K562 (cell line): ENCODE data around the gene DUSP23. TPM values are rescaled to one million over a fixed set of nuclear protein-coding genes. Genes with fewer than 3 reads are reported as not detected.

Experiments used
- CREB1 ChIP-seq, 2 experiments: sonication (generic) in 1 of 2; formaldehyde crosslinking in 1 of 2; IDR thresholded peaks; 2 replicates each; pipeline versions ENCODE4 v1.6.1 to v1.8.0; 2012 to 2022; ENCODE audit warnings: inconsistent platforms in 1 of 2, mild to moderate bottlenecking in 1 of 2, missing genetic modification reagents in 1 of 2, moderate library complexity in 1 of 2
- CTBP1 ChIP-seq: fragments of 450-650 bp; IDR thresholded peaks from 2 replicates; pipeline ENCODE4 v1.6.1; 2016; ENCODE audit warnings: borderline replicate concordance
- E2F3 ChIP-seq: fragments of 250-450 bp; sonication (Bioruptor Pico); IDR thresholded peaks from 2 replicates; pipeline ENCODE4 v1.4.0; 2020; ENCODE audit warnings: mild to moderate bottlenecking
- GTF2F1 ChIP-seq: IDR thresholded peaks from 2 replicates; pipeline ENCODE4 v1.6.1; 2011; ENCODE audit warnings: low read depth, low read length, improper control_type of control experiment
- HDAC1 ChIP-seq, 2 experiments: fragments of 450-650 bp; IDR thresholded peaks; 2 replicates each; pipeline ENCODE4 v1.6.1; 2016 to 2017; ENCODE audit warnings: inconsistent platforms in 1 of 2, mild to moderate bottlenecking in 1 of 2, moderate library complexity in 1 of 2
- MAX ChIP-seq: sonication (generic); formaldehyde crosslinking; IDR thresholded peaks from 2 replicates; pipeline ENCODE4 v1.9.0; 2022; ENCODE audit warnings: mild to moderate bottlenecking, missing genetic modification reagents
- MBD2 ChIP-seq: sonication (generic); IDR thresholded peaks from 2 replicates; pipeline ENCODE4 v1.6.1; 2016; ENCODE audit warnings: low read depth, borderline replicate concordance
- MCM5 ChIP-seq: fragments of 450-650 bp; IDR thresholded peaks from 2 replicates; pipeline ENCODE4 v1.6.1; 2016; ENCODE audit warnings: low read depth
- MECOM ChIP-seq: fragments of 250-450 bp; sonication (Bioruptor Pico); IDR thresholded peaks from 2 replicates; pipeline ENCODE4 v1.8.0; 2022; ENCODE audit warnings: inconsistent platforms
- MYC ChIP-seq, 2 experiments: fragments of 250-450 bp in 1 of 2; sonication (Bioruptor Pico) in 1 of 2; IDR thresholded peaks; 2 replicates each; pipeline versions ENCODE4 v1.5.1 to v1.6.1; 2012 to 2021; ENCODE audit warnings: low read depth in 2 of 2, borderline replicate concordance in 1 of 2, improper control_type of control experiment in 1 of 2, low read length in 1 of 2, mild to moderate bottlenecking in 1 of 2, moderate library complexity in 1 of 2
- NCOA6 ChIP-seq: fragments of 450-650 bp; IDR thresholded peaks from 2 replicates; pipeline ENCODE4 v1.6.1; 2017; ENCODE audit warnings: mild to moderate bottlenecking
- NONO ChIP-seq, 2 experiments: fragments of 200-400 bp in 1 of 2; fragments of 450-650 bp in 1 of 2; formaldehyde crosslinking in 1 of 2; IDR thresholded peaks; 2 replicates each; pipeline ENCODE4 v1.6.1; 2017; ENCODE audit warnings: low read depth in 2 of 2, mild to moderate bottlenecking in 2 of 2, moderate library complexity in 2 of 2, low read length in 1 of 2
- RAD51 ChIP-seq: fragments of 450-650 bp; IDR thresholded peaks from 2 replicates; pipeline ENCODE4 v1.7.1; 2016; ENCODE audit warnings: low read depth, mild to moderate bottlenecking, borderline replicate concordance
- RNF2 ChIP-seq: sonication (generic); IDR thresholded peaks from 2 replicates; pipeline ENCODE4 v1.6.1; 2016
- SMARCE1 ChIP-seq: fragments of 450-650 bp; IDR thresholded peaks from 2 replicates; pipeline ENCODE4 v1.7.1; 2016; ENCODE audit warnings: mild to moderate bottlenecking
- THRAP3 ChIP-seq: fragments of 450-650 bp; IDR thresholded peaks from 2 replicates; pipeline ENCODE4 v1.6.1; 2016; ENCODE audit warnings: mild to moderate bottlenecking, inconsistent platforms, borderline replicate concordance
- ZBTB5 ChIP-seq: fragments of 450-650 bp; IDR thresholded peaks from 2 replicates; pipeline ENCODE4 v1.6.1; 2017; ENCODE audit warnings: antibody characterized with exemption
- ZNF121 ChIP-seq: sonication (generic); formaldehyde crosslinking; conservative IDR thresholded peaks from 2 replicates; pipeline ENCODE4 v1.8.0; 2022; ENCODE audit warnings: missing genetic modification reagents
- ZNF184 ChIP-seq: sonication (generic); formaldehyde crosslinking; IDR thresholded peaks from 2 replicates; pipeline ENCODE4 v1.5.0; 2020; ENCODE audit warnings: missing genetic modification reagents
- ZNF512 ChIP-seq: IDR thresholded peaks from 2 replicates; pipeline ENCODE4 v1.6.1; 2016; ENCODE audit warnings: missing genetic modification characterization, missing compliant biosample characterization
- ZNF785 ChIP-seq: fragments of 250-450 bp; sonication (Bioruptor Pico); IDR thresholded peaks from 2 replicates; pipeline ENCODE4 v1.4.0; 2020; ENCODE audit warnings: mild to moderate bottlenecking
- ZZZ3 ChIP-seq: fragments of 450-650 bp; IDR thresholded peaks from 2 replicates; pipeline ENCODE4 v1.6.1; 2016; ENCODE audit warnings: antibody characterized with exemption, mild to moderate bottlenecking, moderate library complexity
- polyA plus RNA-seq, 8 experiments: library from polyadenylated mRNA; depleted of rRNA in 4 of 8; stranded (reverse) in 5 of 8; unstranded in 3 of 8; fragments of >200 nt; fragmentation: Nextera tagmentation in 2 of 8; fragmentation: Illumina TruSeq in 1 of 8; extraction: Ambion mirVana in 2 of 8; extraction: Trizol in 1 of 8; gene quantifications; 2 replicates each; pipeline versions ENCODE4 v1.2.1 to v1.2.3, GENCODE V29; 2011 to 2014; ENCODE audit warnings: inconsistent platforms in 1 of 8, missing spikeins in 1 of 8
- total RNA-seq, 7 experiments: library from RNA; depleted of rRNA in 6 of 7; stranded (reverse); fragments of >200 nt in 6 of 7; fragmentation: Illumina TruSeq in 2 of 7; extraction: Trizol in 2 of 7; gene quantifications; 2 replicates each; pipeline versions ENCODE4 v1.2.1 to v1.2.3, GENCODE V29; 2011 to 2021; ENCODE audit warnings: low replicate concordance in 1 of 7
- TF ChIP-seq, protein P1 (sequence below): sonication (generic); formaldehyde crosslinking; IDR thresholded peaks from 2 replicates; pipeline ENCODE4 v1.8.0; 2022; ENCODE audit warnings: missing genetic modification reagents, mild to moderate bottlenecking, borderline replicate concordance

The DUSP23 gene
- total and polyA plus RNA-seq, 9 of the 15 experiments (the other 6 are each of a cell fraction or from before 2014, with no cell fraction given): 1.0 to 34.8 (median 13.7) TPM

DNA sequence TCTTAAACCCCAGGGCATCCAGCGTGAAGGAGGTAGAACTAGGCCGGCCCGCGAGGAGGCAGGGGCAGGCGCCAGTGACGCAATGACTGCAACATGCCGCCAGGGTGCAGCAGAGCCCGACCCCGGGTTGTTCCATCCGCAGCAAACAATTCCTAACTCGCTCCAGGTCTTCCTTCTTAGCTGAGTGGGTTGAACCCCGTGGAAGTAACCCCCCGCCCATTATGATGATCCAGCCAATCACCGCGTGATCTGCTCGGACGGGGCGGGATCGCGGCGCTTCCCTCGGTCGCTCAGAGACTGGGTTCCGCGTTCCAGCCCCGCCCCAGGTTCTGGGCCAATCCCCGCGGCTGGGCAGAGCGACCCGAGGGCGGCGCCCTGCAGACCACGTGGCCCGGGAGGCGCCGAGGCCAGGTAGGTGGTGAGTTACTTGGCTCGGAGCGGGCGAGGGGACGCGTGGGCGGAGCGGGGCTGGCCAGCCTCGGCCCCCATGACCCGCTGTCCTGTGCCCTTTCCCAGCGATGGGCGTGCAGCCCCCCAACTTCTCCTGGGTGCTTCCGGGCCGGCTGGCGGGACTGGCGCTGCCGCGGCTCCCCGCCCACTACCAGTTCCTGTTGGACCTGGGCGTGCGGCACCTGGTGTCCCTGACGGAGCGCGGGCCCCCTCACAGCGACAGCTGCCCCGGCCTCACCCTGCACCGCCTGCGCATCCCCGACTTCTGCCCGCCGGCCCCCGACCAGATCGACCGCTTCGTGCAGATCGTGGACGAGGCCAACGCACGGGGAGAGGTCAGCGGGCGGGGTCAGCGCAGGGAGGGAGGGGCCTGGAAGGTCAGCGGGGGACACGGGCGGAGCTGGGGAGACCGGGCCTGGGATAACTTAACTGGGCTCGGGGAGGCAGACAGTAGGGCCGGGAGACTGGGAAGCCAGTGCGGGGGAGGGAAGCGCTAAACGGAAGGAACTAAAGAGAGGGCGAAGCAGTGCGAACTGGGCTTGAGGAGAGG lies at the start of gene DUSP23 (continued):
- no peak for TF ChIP-seq MECOM (CRISPR knock-in tag)
- no peak for TF ChIP-seq ZZZ3
- TF ChIP-seq MCM5: no peak
- TF ChIP-seq GTF2F1: no peak
- no peak for TF ChIP-seq ZBTB5
- TF ChIP-seq CREB1 (IDR thresholded peaks at IDR 0.05): peak; percentile 70
- peak; percentile 76 for TF ChIP-seq CREB1 (CRISPR knock-in tag; IDR thresholded peaks at IDR 0.05)
- TF ChIP-seq ZNF512: no peak
- TF ChIP-seq, protein P1, sequence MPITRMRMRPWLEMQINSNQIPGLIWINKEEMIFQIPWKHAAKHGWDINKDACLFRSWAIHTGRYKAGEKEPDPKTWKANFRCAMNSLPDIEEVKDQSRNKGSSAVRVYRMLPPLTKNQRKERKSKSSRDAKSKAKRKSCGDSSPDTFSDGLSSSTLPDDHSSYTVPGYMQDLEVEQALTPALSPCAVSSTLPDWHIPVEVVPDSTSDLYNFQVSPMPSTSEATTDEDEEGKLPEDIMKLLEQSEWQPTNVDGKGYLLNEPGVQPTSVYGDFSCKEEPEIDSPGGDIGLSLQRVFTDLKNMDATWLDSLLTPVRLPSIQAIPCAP (CRISPR knock-in tag): no peak
- peak; percentile 47 for TF ChIP-seq E2F3 (CRISPR knock-in tag)
- TF ChIP-seq HDAC1 (IDR thresholded peaks at IDR 0.05): peak in 1 of 2 experiments; percentile 94; a peak in 2 of 4 replicates
- no peak for TF ChIP-seq RNF2
- TF ChIP-seq RAD51: peak; percentile 93
- TF ChIP-seq SMARCE1: 0 out of 2 replicates have a peak, but pooled peaks have one; percentile 45
- TF ChIP-seq MYC (IDR thresholded peaks at IDR 0.05; ENCODE audit: low read depth, low read length): peak; percentile 89
- TF ChIP-seq MYC (CRISPR knock-in tag; IDR thresholded peaks at IDR 0.05; ENCODE audit: borderline replicate concordance, low read depth): peak; percentile 76; the same call in 1 of the 2 replicates
- no peak for TF ChIP-seq ZNF785 (CRISPR knock-in tag)
- TF ChIP-seq ZNF121 (CRISPR knock-in tag): no peak
- TF ChIP-seq NONO (IDR thresholded peaks at IDR 0.05; ENCODE audit: low read depth in 2 of 2, low read length in 1 of 2): peak in 1 of 2 experiments; percentile 43; a peak in 1 of 4 replicates
- peak; percentile 99 for TF ChIP-seq MAX (CRISPR knock-in tag)
- TF ChIP-seq CTBP1: peak; percentile 78
- TF ChIP-seq THRAP3: no peak
- TF ChIP-seq ZNF184: no peak
- peak; percentile 64 for TF ChIP-seq MBD2
- TF ChIP-seq NCOA6: no peak
